Peyer's patch (tissue), 4 donors: ENCODE measurements around the gene HHAT. TPM values are rescaled to one million over a fixed set of nuclear protein-coding genes. Genes with fewer than 3 reads are reported as not detected.
A peak's percentile ranks its signal among the peaks of the same experiment; 100 is the strongest.

Experiments used
- DNase-seq, 3 donors: peaks; one replicate each; pipeline ENCODE4 v3.0.0-alpha.2; 2017 to 2019
- H3K27ac ChIP-seq, 4 donors: fragments of 200-600 bp; sonication (generic); one replicate each; pipeline ENCODE4 v1.5.1; 2016 to 2019
- H3K27me3 ChIP-seq, 2 donors: fragments of 200-600 bp; sonication (generic); one replicate each; pipeline ENCODE4 v1.5.1; 2019
- H3K36me3 ChIP-seq, 3 donors: fragments of 200-600 bp; sonication (generic); one replicate each; pipeline ENCODE4 v1.5.1; 2016 to 2019
- H3K4me1 ChIP-seq, 4 donors: fragments of 200-600 bp; sonication (generic); one replicate each; pipeline ENCODE4 v1.5.1; 2016 to 2019
- H3K4me3 ChIP-seq, 4 donors: fragments of 200-600 bp; sonication (generic); 1 replicate in 3 of 4; 2 replicates in 1 of 4; pipeline ENCODE4 v1.5.1; 2016 to 2019; ENCODE audit warnings: mild to moderate bottlenecking in 1 of 4
- H3K9me3 ChIP-seq, 4 donors: fragments of 200-600 bp; sonication (generic); one replicate each; pipeline ENCODE4 v1.5.1; 2016 to 2019; ENCODE audit warnings: mild to moderate bottlenecking in 1 of 4
- CTCF ChIP-seq, 6 experiments: fragments of 450-650 bp in 4 of 6; fragments of 200-600 bp in 2 of 6; sonication (generic) in 1 of 6; IDR thresholded peaks; one replicate each; pipeline ENCODE4 v1.5.1; 2017 to 2019; ENCODE audit warnings: antibody characterized with exemption in 6 of 6, mild to moderate bottlenecking in 3 of 6, moderate library complexity in 1 of 6
- POLR2A ChIP-seq, 2 donors: fragments of 450-650 bp; IDR thresholded peaks; one replicate each; pipeline ENCODE4 v1.5.1; 2017; ENCODE audit warnings: antibody characterized with exemption in 2 of 2, mild to moderate bottlenecking in 2 of 2, moderate library complexity in 2 of 2
- total RNA-seq, 4 donors: library from RNA; depleted of rRNA; stranded (reverse); fragments of >200 nt; gene quantifications; one replicate each; pipeline ENCODE4 v1.1.0, GENCODE V29; 2016

Gene HHAT
- total RNA-seq, 4 donors from 2014 or later = 2.3 to 16.9 (median 7.3) TPM

- Histone ChIP-seq H3K36me3 (no peaks in the 10 kb centered on the region), H3K27me3 (no peaks in the 10 kb centered on the region), H3K9me3 (no peaks in the 10 kb centered on the region), H3K27ac (no peak overlapping the region), H3K4me1 (no peaks in the 10 kb centered on the region), H3K4me3 (no peak overlapping the region)
- no peak for DNase-seq
- TF ChIP-seq POLR2A (IDR thresholded peaks at IDR 0.05) (no peak), CTCF (IDR thresholded peaks at IDR 0.05) (no peak)
Observed at GRCh38 chr1:210571356-210572284, 242.9 kb downstream of the HHAT start.

DNA sequence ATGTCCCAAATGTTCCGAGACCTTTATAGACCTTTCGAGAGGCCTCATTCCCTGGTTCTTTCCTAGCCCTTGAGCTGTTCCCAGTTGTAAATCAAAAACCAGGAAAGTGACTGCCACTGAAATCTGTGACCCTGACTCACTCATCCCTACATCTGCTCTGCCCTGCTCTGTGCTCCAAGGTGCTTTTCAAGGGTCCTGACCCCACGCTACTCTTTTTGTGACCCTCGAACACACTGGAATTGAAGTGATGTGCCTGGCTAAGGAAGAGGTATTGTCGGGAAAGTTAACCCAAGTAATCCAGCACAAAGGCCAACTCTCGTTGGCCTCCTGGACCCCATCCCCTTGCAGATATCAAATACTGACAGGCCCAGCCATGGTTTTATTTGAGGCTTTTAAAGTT, 244.4 kb downstream of the HHAT start:
- no peak for DNase-seq
- H3K36me3 ChIP-seq = no peaks in the 10 kb centered on the region
- H3K4me3 ChIP-seq = no peak overlapping the region
- H3K27ac ChIP-seq = no peak overlapping the region
- H3K27me3 ChIP-seq = no peaks in the 10 kb centered on the region
- TF ChIP-seq POLR2A (IDR thresholded peaks at IDR 0.05) (no peak), CTCF (IDR thresholded peaks at IDR 0.05) (no peak)
- H3K4me1 ChIP-seq = no peaks in the 10 kb centered on the region
- H3K9me3 ChIP-seq = no peaks in the 10 kb centered on the region

GRCh38 chr1:210582205-210582970, 253.7 kb downstream of the HHAT start:
- Histone ChIP-seq H3K9me3 (no peaks in the 10 kb centered on the region), H3K4me1 (no peaks in the 10 kb centered on the region), H3K27me3 (no peaks in the 10 kb centered on the region), H3K36me3 (no peaks in the 10 kb centered on the region), H3K27ac (no peak overlapping the region), H3K4me3 (no peak overlapping the region)
- DNase-seq = no peak
- TF ChIP-seq CTCF (IDR thresholded peaks at IDR 0.05) (no peak), POLR2A (IDR thresholded peaks at IDR 0.05) (no peak)

GRCh38 chr1:210584439-210585113, 255.9 kb downstream of the HHAT start:
- Histone ChIP-seq H3K27me3 (no peaks in the 10 kb centered on the region), H3K4me1 (no peaks in the 10 kb centered on the region), H3K36me3 (no peaks in the 10 kb centered on the region), H3K9me3 (no peaks in the 10 kb centered on the region), H3K4me3 (no peak overlapping the region), H3K27ac (no peak overlapping the region)
- peak; percentile 61 to 85 (median 74) for DNase-seq
- TF ChIP-seq CTCF (IDR thresholded peaks at IDR 0.05) (peak in 5 of 6 experiments; percentile 2 to 67 (median 56)), POLR2A (IDR thresholded peaks at IDR 0.05) (no peak)

DNA sequence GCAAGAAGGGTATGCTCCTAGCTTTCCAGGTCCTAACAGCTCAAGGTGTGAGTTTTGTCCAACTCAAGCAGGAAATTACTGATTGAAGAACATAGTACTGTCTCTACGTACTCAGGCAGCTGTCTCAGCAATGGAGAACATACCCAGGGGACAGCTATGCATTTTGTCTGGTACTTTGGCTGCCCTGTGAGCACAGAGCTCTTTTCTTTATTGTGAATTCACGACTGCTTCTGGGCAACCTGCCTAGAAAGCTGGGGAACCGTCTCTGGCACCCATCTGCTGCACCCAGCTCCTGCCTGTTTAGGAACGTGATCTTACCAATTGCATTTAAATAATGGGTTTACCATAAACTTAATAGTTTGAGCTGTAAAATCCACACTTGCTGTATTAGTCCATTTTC, 258.1 kb downstream of the HHAT start:
- H3K27ac ChIP-seq = no peak overlapping the region
- H3K4me1 ChIP-seq = no peaks in the 10 kb centered on the region
- no peak overlapping the region for H3K4me3 ChIP-seq
- H3K9me3 ChIP-seq = no peaks in the 10 kb centered on the region
- H3K27me3 ChIP-seq = no peaks in the 10 kb centered on the region
- H3K36me3 ChIP-seq = no peaks in the 10 kb centered on the region
- no peak for DNase-seq
- TF ChIP-seq CTCF (IDR thresholded peaks at IDR 0.05) (no peak), POLR2A (IDR thresholded peaks at IDR 0.05) (no peak)
